HG03025 (cell line): ENCODE measurements around the gene ITGA4.

Experiments
- ATAC-seq: cut with Tn5 transposase; IDR thresholded peaks from one replicate; pipeline ENCODE4 v1.9.1; 2021; ENCODE audit warnings: mild to moderate bottlenecking, moderate library complexity; ENCODE audit not compliant: unreplicated experiment, low FRiP score

ITGA4 gene

DNA sequence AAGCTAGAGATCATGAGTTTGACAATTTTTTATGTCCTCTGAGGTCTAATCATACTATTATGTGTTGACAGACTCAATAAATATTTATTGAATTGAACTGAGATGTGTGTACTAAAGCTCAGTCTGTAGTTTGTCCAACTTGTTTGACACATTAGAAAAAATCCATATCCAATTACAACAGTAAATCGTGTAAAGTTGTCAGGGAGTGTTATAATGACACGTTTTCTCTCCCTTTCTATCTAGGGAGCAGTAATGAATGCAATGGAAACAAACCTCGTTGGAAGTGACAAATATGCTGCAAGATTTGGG, 28.4 kb downstream of the ITGA4 start:
- ATAC-seq = no peak

DNA sequence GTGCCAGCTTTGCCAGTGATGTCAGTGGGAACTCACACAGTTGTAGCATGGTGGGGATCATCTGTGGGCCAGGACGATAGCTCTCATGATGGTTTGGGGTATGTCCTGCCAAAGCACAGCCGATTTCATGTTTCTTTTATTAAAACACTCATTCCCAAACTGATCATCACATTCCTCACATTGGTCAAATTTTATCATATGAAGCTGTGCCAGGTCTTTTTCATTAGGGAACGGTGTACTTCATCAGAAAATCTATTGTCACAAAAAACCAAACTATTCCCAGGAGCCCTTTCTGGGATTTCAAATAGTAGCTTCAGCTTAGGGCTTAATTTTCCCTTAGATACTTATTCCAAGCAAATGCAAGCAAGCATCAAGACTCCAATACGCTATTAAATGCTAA, 42.0 kb downstream of the ITGA4 start:
- no peak for ATAC-seq

DNA sequence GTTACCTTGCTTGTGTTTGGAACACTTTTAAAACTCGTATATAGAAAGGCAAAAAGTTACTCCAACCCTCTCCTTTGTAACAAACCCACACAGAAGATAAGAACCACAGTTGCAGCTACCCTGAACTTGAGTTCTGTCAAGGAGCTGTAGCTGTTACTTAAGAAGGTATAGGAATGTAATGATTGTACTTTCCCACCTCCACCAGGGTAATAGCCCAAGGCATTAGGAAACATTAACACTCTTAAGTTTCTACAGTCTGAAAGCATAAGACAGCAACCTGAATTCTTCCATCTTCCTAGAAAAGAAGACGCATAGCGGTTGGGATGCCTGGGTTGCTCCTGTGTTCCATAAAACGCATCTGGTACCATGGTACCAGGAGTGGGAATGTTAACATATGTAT, 43.0 kb downstream of the ITGA4 start:
- ATAC-seq = no peak

DNA sequence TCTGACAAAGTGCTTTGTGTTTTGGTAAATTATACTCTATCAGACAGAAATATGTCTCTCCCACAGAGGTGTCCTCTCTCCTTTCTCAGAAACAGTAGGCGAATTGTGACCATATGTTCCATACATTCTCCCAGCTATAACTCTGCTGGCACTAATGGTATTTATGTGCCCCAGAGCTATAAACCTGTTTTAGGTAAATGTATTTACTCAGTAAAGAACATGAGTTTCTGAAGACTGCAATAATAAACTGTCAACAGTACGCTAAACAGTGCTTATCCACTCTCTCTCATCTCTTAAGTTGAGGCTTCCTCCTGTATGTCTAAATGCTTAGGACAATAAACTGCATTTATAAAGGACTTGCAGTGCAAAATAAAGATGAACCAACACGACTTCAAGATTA, 58.5 kb downstream of the ITGA4 start:
- no peak for ATAC-seq

DNA sequence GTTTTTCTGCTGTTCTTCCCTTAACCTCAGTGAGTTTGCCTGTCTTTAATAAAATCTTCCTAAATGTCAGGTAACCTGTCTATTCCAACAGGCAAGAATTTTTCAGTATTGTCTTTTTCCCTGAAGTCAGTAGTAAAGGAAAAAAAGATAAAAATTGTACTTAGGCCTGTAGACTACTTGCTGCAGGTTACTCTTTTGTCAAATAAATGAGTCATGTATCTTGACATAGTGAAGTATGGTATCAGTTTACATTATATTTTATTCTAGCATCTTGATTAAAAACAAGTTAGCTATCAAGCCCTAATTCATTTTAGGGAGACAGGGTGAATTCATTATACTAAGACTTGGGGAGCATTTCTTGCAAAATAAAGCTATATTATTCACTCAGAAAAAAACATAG, 59.8 kb downstream of the ITGA4 start:
- no peak for ATAC-seq

DNA sequence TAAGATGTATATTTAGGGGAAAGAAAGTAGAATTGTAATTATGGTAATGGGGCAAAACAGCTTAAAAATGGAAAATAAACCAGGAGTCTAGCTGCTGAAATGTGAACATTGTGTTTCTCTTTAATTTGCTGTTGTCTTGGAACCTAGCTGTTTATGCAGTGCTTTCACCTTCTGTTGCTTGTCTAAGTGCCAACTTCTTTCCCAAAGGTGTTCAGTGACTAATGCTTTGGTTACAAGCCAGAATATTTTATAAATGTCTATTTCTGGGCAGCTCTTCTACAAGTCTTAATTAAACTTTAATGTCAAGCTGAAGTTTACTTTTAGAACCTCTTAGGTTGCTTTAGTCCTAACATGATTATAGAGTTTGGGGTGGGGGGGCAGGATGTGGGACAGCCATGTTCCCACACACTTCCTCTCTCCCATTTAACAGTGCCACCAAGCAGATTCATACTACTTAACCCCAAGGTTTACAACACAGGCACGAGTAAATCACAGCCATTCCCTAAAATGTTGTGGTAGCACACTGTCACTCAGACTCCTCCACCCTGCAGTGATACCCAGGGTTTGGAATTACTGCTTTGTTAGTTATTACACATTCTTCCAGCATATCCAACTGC, 60.6 kb downstream of the ITGA4 start:
- no peak for ATAC-seq

DNA sequence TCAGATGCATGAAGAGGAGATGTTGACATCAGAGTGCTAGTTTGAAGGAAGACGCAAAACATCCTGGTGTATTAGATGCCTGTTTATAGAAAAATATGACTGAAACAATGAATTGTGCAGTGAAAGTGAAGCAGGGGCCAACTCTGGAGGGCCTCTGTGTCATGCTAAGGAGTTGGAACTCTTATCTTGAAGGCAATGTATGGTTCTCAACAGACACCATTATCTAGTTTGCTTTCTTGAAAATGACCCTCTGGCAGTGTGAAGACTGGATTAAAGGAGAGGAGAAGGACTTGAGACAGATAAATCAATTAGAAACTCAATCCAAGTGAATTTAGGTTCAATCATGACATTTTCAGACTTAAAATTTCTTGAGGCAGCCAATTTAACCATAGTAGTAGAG, 63.1 kb downstream of the ITGA4 start:
- ATAC-seq = no peak

DNA sequence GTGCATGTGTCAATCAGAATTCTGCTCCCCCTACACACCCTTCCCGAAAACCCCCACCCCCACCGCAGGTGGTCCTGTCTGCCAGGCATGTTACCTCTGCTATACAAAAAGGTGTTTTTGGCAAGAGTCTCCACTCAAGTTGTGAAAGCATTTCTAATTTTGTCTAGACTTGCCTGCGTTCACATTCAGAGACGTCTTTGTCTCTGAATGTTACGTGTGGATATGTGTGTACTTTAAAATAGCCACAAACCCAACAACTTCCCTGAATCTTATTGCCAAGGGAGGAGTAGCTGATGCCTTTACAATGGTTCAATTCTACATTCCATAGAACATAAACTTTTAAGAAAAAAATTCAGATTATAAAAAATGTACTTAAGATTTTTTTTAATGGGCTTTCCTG, 66.6 kb downstream of the ITGA4 start:
- no peak for ATAC-seq

DNA sequence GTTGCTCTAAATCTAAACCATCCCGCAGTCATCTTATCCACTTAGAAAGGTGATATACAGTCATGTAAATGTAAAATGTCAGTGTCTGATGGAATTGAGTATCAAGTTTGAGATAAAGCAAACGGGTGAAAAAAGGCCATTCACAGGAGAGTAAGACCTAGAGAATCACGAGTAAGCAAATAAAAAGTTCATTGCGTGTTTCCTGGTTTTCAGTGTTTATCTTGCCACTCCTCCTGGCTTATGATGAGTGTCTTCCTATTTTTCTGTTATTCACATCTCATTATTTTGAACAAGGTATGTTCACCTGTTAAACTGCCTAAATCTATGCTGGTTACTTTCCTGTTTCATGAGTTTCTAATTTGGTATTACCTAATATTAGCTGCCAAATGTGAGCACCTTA, 68.8 kb downstream of the ITGA4 start:
- no peak for ATAC-seq

DNA sequence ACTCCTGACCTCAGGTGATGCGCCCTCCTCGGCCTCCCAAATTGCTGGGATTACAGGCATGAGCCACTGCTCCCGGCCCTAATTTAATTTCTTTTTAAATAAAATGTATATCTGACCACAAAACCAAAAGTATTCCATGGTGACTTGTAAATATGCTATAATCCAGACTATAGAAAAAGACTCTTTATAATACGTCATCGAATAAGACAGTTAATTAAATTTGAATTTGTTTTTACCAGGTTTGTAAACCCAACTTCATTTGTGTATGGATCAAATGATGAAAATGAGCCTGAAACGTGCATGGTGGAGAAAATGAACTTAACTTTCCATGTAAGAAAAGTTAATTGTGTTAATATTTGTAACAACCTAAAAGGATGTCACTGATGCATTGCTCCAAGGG, 69.9 kb downstream of the ITGA4 start:
- ATAC-seq = no peak

DNA sequence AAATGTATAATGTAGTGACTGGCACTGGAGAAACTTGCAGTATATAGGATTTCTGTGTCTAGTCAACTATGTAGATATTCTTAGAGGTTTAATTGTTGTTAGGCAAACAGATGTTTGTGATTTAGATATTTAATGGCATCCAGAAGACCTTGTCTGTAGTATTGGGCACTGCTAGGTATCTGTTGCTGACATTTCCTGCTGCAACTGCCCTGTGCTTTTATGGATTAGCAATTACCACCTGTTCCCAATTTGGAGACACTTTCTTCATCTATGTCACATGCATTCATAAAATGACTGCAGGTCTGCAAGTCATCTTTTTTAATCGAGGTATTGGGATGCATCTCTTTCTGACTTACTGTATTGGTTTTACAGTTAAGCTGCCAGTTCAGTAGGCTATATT, 71.3 kb downstream of the ITGA4 start:
- no peak for ATAC-seq

DNA sequence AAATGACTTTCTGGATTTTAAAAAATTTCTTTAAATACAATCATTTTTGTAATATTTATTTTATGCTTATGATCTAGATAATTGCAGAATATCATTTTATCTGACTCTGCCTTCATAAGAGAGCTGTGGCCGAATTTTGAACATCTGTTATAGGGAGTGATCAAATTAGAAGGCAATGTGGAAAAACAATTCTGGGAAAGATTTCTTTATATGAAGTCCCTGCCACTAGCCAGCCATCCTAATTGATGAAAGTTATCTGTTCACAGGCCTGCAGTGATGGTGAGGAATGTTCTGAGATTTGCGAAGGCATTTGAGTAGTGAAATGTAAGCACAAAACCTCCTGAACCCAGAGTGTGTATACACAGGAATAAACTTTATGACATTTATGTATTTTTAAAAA, 79.5 kb downstream of the ITGA4 start:
- ATAC-seq = no peak

DNA sequence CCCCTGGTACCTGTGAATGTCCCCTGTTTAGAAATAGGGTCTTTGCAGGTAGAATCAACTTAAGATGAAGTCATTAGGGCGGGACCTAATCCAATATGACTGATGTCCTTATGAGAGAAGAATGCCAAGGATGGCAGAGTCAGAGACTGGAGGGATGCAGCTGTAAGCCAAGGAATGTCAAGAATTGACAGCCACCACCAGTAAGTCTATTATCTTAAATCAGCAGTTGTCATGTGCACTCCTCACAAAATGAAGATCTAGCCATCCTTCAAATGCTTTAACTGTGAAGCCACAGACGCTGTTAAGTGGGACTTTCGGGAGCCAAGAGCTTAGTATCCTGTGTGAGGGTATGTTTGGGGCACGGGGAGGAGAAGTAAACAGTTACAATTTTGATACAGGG, 83.2 kb downstream of the ITGA4 start:
- ATAC-seq = no peak

DNA sequence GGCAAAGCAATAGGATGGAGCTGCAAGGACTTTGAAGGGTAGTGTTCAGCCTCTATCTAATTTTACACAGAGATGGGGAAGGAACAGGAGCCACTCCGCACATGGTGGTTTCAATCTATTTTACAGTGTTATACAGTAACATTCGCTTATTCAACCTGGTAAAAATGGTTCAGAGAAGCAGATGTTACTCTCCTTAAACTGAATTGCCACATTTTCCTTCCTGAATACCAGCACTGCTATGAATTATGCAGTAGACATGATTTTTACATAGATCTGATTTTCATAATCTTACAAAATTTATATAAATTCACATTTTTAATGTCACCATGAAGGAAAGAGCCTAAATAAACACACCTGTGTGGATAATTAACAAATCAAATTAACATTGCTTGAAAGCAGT, 85.0 kb downstream of the ITGA4 start:
- no peak for ATAC-seq

DNA sequence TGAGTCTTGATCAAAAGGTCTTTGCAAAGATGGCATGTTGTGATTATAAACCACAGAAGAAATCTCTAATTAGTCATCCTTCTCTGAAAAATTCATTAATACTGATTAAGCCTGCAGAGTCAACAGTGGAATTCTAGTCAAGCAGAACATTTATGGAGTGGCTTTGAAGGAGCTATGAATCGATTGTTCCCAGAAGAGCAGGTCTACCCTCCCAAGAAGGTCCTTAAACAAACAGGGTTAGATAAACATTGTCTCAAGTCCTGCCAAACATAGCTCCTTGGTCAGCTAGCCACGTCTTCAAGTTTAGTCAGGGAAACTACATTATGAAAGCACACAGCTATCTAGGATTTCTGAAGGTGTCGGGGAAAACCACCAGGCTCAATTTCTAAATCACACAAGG, 88.9 kb downstream of the ITGA4 start:
- no peak for ATAC-seq

DNA sequence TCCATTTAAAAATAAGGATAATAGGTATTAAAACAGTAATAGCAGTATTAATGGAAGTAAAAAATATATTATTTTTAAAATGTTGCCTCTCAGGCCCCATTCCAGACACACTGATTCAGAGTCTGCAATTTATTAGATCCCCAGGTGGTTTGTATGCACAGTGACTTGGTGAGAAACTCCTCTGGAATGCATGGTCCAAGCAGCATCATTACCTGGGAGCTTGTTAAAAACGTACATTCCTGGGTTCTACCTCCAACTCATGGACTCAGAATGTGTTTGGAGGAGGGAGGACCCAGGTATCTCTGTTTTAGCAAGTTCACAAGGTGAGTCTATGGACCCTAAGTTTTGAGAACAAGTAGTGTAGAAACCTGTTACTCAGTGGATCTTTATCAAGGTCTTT, 95.6 kb downstream of the ITGA4 start:
- ATAC-seq = no peak

DNA sequence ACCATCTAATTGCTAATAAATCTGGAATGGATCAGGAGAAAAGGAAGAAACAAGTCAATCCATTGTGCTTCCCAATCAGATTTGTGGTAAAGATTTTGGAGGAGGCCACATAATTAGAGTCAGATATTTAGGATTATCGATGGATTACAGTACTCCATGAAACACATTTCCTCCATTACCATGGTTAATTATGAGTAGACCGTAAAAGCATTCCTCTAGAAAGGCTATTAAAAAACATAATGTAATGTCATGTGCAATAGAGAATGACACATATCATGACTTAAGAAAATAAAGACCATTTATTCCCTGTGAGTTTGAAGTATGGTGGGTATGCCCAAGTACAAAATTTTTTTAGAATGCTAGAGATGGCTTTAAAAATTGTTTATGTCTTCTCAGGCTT, 96.1 kb downstream of the ITGA4 start:
- no peak for ATAC-seq

DNA sequence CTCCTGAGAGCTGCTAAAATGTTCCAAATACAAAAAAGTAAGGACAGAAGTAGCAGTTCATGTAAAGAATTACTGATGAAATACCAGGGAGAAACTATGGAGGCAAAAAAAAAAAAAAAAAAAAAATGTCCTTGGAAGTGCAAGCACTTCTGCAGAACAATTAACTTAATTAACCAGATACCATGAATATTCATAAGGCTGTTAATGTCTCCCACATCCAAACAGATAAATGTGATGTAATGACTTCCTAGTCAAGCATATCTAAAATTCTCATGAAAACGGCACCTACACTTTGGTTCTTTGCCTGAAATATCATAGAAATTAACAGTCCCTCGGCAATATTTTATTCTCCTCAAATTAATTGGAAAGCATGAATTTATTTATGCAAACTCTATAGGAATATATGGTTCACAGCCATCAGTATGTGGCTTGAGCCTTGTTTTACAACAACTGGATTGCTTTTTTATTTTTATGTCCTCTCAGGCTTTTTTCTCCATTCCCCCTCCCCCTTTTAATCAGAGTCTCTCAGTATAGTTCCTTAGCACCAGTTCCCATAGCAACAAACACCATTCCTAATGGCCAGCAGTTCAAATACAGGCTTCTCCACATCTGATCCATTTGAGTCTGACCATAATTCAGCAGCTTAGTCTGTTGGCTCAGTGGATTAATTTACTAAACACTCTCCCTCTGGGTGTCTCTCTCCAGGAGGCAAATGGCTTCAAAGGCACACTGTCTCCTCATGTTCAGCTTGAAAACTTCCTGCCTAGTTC, 97.1 kb downstream of the ITGA4 start:
- no peak for ATAC-seq

DNA sequence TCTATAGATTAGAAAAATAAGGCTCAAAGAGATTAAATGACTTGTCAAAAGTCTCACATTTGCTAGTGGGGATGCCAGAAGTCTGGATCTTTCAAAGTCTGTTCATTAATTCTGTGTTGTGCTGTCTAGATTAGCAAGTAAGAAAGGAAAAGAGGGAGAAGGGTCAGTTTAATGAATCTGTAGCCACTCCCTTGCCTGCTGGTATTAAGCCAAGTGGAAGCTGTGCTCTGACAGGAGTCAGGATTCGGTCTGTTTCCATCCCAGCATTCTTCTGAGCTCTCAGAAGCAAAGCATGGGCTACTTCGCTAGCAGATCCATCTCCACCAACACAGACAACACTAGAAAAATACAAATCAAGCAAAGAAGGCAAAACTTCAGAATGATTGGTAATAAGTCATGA, 101.2 kb downstream of the ITGA4 start:
- no peak for ATAC-seq

DNA sequence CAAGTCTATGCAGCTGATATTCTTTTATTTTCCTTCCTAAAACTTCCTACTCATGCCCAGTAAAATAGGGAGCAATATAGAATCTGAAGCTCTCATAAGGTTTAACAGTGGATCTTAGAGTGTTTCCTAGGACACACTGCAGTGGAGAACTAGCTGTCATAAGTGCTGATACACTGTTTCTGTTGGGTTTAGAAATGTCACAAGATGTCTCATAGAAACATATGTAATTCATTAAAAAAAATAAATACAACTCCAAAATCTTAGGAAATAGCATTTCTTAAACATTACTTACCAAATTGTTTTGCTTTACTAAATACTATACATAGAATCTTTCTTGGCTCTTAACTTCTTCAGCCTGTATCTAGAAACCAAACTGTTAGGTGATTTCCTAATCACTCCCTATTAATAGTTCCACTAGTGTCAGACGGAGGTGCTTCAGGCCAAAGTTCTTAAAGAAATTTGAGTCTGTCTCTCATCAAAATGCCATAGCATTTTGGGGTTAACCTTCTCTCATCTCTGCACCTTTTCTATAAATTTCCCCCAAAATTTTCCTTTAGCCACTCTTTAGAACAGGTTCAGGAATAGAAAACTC, 106.0 kb downstream of the ITGA4 start:
- ATAC-seq = no peak

DNA sequence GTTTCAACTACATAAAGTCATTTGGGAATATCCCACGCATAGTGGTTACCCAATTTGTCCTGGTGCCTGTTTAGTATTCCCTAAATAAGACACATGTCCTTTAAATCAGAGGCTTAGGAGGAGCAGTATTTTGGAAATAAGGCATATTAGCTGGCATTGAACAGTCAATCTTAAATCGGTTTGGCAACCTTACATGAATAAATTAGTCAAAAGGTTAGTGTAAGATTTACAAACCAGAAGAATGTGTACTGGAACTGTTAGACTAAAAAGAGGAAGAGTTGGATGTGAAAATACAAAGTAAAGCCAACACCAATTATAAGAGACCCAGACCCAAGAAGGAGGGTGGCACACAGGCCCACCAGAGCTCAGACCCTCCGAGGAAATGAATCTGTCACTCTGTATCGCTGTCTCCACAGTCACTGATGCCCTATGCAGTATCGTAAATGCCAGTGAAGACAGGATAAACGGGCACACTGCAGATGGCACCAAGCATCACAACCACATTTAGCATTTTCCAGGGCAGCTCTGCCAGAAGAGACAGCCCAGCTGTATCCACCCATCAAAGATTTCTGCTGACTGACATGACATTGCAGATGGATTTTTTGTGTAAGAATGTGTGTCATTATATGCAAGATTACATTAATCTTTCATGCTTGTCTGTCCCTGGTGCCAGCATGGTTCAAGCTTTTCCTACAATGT, 109.3 kb downstream of the ITGA4 start:
- no peak for ATAC-seq

DNA sequence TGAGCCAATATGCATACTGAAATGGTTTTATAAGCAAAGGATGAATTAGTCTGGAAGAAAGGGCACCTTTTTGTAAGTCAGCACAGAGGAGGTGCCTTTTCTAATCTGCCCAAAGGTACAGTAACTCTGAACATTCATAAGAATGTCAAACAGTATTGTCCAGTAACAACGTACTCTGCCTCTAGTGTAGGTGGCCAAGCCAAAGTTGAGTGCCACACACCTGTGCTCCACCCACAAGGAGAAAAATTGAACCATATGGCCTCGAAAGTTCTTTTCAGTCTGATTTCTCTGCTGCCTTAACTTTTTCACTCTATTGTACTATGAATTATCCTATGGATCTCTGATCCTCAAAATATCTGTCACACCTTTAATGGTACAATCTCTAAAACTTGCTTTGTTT, 112.9 kb downstream of the ITGA4 start:
- ATAC-seq = no peak
